ENCODE data around the gene WDR59.
A peak's percentile ranks its signal among the peaks of the same experiment; 100 is the strongest.

The WDR59 gene

DNA sequence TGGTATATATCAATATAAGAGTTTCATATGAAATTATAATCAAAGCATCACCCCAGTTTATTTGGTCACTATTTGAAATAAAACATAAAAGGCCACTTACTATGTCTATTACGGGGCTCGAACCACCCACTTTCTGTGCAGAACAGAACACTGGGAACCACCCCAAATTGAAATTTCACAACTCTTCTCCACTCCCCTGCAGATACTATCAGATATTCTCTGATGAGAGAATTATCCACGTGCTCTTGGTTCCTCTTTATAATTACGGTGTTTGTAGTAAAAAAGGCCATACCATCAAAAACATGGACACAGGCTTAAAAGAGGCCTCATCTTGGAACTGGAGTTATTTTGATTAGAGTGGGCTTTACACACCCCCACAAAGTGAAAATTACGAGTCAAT lies 82.8 kb downstream of the WDR59 start:
- peak; percentile 1 for DNase-seq

GRCh38 chr16:74901606-74902005 lies 83.3 kb downstream of the WDR59 start:
- no peak for DNase-seq

DNA sequence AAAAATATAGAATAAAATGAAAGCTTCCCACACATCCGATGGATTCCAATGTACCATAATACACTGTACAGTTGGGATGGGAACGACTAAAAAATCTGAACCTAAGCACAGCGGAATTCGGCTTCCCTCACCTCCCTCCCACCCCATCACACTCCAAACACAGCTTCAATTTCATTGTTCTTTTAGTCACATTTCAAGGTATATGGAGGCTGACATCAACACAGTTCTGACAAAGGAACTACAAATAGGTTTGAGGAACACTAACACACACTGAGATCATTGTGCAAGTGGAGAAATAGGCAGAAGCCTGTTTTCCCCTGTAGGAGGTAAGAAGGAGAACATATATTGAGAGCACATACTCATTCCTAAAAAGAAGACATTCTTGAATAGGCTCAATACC lies 85.1 kb downstream of the WDR59 start:
- no peak for DNase-seq

- no peak for DNase-seq
Observed at GRCh38 chr16:74898659-74899058, 86.3 kb downstream of the WDR59 start.

GRCh38 chr16:74896389-74897370 lies 88.2 kb downstream of the WDR59 start:
- DNase-seq, result no peak

- no peak for DNase-seq
Observed at GRCh38 chr16:74893541-74893940, 91.4 kb downstream of the WDR59 start.

DNA sequence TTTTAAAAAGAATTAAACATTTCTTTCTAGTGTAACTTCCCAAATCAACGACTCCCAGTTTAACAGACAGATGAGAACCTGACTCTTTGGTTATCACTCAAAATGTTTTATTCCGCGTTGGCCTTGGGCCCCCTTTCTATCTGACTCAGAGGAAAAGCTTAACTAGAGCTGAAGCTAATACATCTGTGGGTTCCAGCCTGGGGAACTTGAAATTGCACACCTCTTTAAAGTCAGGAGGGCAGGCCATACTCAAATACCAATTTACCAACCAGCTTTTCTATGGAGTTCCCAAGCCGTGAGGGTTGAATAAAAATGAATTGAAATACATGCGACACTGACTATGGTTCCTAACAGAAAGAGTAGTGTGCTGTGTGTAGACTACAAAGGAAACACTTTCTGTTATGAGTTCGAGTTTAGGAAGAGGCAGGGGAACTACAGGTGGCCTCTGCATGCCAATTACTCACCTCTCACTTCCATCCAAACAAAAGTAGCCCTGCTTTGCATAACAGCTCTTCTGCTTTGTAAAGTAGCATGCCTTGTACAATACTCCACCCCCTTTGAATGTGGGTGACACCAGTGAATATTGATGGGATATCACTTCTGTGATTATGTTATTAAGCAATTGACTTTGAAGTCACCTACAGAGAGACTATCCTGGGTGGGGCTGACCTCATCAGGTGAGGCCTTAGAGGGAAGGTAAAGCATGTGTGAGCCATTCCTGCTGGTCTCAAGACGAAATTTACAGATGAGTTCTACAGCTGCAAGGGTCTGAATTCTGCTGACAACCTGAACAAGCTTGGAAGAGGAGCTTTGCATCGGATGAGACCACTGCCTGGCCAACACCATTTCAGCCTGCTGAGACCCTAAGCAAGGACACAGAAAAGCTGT lies 92.1 kb downstream of the WDR59 start:
- no peak for DNase-seq

DNA sequence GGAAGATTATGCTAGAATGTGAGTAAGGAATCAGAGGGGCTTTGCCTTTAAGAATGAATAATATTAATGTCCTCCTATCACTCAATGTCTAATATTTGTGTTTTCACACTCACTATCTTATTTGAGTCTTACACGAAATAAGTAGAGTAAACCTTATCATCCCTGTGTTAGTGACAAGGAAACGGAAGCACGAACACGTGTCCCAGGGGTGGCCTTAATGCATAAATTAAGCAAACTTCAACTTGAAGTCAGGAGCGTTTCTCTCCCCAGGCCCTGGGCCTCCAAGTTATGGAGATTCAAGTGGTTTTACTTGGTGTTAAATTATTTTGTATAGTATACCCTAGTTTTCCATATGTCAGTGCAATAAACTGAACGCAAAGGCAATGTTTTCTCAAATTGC lies 96.0 kb downstream of the WDR59 start:
- DNase-seq, result no peak

DNA sequence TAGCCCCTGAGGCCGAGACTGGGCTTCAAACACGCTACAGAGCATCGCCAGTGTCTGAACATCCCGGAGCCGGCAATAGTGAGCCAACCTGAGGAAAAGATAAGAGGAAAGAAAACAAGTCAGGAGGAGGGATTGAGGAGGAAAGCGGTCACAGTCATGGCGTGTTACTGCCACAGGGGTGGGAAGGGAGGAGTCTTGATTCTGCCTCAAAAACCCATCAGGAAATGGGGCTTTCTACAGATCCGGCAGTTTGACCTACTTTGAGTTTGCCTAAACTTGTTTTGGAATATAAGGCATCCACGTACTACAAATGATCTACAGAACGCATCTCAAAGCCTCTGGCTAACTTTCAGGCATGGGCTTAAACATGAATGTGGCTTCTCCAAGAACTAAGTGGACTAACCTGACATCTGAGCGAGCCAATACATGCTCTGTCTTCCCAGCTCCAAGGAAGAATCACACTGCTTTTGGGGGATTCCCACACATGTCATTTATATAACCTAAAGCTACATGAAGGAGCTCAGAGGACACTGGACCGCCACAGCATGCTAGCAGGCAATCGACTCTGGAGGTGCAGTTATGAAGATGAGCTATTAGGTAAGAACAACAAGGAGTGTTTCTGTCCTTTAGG lies 96.6 kb downstream of the WDR59 start:
- DNase-seq, result no peak

DNA sequence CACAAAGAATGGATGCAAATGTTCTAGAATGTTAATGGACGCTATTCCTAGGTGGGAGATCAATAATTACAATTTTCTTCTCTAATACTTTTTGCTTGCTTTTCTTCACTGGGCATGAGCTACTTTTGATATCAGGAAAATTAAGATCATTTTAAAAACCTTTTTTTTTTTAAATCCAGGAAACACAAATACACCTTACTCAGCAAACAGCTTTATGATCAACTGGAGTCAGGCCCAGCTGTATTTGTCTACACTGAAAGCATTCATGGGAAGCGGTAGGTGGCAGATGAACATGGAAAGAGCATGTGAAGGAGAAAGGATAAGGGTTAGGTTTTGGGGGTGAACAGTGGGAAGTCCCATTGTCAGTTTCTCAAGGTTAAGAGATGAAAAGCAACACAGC lies 97.8 kb downstream of the WDR59 start:
- no peak for DNase-seq

DNA sequence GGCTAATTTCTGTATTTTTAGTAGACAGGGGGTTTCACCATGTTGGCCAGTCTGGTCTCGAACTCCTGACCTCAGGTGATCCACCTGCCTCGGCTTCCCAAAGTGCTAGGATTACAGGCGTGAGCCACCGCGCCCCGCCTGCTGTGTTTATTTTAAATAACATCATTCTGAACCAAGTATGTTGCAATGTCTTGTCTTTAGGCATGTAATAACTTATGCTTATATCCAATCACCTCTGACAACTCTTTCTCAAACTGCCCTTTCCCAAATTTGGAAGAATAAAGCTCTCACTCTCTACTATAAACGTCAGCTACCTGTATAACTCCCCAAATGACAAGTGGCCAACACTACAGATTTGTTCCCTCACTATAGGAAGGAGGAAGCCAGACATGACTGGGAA lies 107.2 kb downstream of the WDR59 start:
- no peak for DNase-seq

DNA sequence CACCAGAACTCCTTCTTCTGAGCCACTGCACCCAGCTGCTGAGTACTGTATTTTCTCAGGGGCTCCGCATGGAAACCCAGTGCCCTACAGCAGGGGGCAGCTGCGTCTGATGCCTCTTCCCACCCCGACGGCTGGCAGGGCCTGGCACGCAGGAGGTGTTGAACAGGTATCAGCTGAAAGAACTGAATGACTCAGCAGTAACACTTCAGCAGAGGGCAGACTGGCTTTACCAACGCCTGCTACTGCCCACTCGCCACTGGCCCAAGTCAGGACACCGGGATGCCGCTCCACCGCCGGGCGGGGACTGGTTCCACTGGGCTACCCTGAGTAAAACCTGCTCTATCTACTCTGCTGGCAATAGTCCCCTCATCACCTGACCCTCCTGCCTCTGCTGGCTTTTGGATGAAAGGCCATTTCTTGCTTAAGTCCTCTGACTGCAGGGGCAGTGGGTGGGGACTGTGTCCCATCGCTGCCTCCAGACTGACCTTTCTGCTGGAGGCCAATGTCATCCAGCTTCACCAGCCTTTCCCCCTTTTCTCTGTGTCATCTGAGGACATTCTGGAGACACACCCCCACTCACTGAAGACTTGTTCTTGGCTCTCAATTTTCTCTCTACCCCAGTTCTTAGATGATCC lies 109.9 kb downstream of the WDR59 start:
- DNase-seq, result no peak

GRCh38 chr16:74874123-74874522 lies 110.8 kb downstream of the WDR59 start:
- DNase-seq, result no peak

DNA sequence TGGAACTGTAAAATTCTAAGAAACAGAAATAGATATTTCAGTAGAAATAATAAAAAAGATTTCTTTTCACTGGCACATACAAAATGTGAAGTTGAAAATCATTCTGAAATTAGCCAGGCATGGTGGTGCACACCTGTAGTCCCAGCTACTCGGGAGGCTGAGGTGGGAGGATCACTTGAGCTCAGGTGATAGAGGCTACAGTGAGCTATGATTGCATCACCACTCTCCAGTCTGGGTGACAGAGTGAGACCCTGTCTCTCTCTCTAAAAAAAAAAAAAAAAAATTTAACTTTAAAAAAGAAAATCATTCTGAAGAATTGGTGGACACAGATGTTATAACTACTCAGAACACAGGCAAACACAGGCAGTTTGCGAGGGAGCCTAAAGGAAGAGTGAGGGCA lies 112.6 kb downstream of the WDR59 start:
- DNase-seq, result no peak

GRCh38 chr16:74871608-74872007 lies 113.3 kb downstream of the WDR59 start:
- no peak for DNase-seq

- DNase-seq, result no peak
Observed at GRCh38 chr16:74868501-74868900, 116.4 kb downstream of the WDR59 start.

- DNase-seq, result no peak
Observed at GRCh38 chr16:74868035-74868434, 116.9 kb downstream of the WDR59 start.

GRCh38 chr16:74867281-74867849 lies 117.6 kb downstream of the WDR59 start:
- no peak for DNase-seq

DNA sequence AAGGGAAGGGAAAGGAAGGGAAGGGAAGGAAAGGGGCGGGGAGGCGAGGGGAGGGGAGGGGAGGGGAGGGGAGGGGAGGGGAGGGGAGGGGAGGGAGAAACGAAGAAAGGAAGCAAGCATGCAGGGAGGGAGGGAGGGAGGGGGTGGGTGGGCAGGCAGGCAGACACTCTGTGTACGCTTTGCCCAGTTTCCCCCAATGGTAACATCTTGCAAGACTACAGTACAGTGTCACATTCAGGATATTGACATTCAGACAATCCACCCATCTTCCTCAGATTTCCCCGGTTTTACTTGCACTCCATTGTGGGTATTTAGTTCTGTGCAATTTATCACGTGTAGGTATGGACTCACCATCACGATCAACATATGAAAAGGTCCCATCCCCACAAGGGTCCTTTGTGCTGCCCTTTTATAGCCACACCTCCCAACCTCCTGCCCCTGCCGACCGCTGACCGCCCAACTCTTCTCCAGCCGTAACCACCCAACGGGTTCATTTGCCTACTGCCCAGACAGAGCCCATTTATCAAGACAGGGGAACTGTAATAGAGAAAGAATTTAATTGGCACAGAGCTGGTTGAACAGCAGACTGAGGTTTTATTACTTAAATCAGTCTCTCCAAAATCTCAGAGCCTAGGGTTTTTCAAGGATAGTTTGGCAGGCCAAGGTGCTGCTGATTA lies 118.9 kb downstream of the WDR59 start:
- DNase-seq, result no peak

DNA sequence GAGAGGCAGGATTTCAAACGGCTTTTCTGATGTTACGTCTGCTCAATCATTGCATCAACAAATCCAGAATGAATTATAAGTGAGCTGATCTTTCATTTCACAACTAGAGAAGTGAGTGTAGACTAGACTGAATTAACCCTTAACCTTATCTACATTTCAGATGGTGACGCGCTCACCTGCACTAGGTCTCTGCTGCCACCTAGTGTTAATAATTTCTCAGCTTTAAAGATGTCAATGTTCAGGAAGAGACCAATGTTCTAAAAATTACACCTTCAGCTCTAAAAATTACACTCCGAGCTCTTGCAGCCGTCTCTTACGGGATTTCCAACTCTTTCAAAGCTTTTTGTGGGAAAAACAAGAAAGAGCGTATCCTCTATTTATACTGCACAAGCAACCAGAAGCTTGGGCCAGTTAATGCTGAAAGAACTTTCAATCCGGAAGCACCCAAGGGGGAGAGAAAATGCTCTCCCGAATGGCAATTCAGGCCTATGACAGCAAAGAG lies 122.1 kb downstream of the WDR59 start:
- no peak for DNase-seq

- peak; percentile 24 for DNase-seq
Observed at GRCh38 chr16:74852500-74852875, 132.4 kb downstream of the WDR59 start.

GRCh38 chr16:74850027-74850426 lies 134.9 kb downstream of the WDR59 start:
- no peak for DNase-seq

All from MV-4-11 (cell line).